ENCODE data around the gene HMGB1. TPM values are rescaled to one million over a fixed set of nuclear protein-coding genes. Genes with fewer than 3 reads are reported as not detected.

HMGB1 gene
- total and polyA plus RNA-seq, 2 donors (not counting 3 experiments of a cell fraction or from before 2014, with no cell fraction given) = 111 to 670 TPM

- ChIA-PET POLR2A (no interaction called here), CTCF (no interaction called here)
- TF ChIP-seq FOS (IDR thresholded peaks at IDR 0.05; ENCODE audit: borderline replicate concordance, insufficient read depth, low read length) (no peak), MYC (IDR thresholded peaks at IDR 0.05; ENCODE audit: low read depth, low read length) (no peak), CTCF (IDR thresholded peaks at IDR 0.05; ENCODE audit: extremely low read depth in 1 of 2, insufficient read depth in 1 of 2, low read depth in 1 of 2, low read length in 2 of 2) (no peak), POLR2A (IDR thresholded peaks at IDR 0.05; ENCODE audit: low read depth, low read length) (no peak)
- Histone ChIP-seq H3K27me3 (ENCODE audit: control insufficient read depth in 2 of 2, insufficient read depth in 2 of 2, low read length in 2 of 2) (no peaks in the 10 kb centered on the region), H3K4me1 (ENCODE audit: control insufficient read depth, extremely low read depth, insufficient read depth, low read length) (no peaks in the 10 kb centered on the region), H3K79me2 (ENCODE audit: control insufficient read depth, insufficient read depth, low read length) (no peaks in the 10 kb centered on the region), H3K9me3 (replicated peaks; ENCODE audit: control insufficient read depth, insufficient read depth, low read length) (no peaks in the 10 kb centered on the region), H2AFZ (ENCODE audit: low read depth, low read length) (no peak overlapping the region), H3K4me3 (replicated peaks in 1 of 3; ENCODE audit: insufficient read depth in 1 of 3, low read depth in 1 of 3, low read length in 3 of 3) (no peak overlapping the region), H3K4me2 (ENCODE audit: insufficient read depth, low read length) (no peak overlapping the region), H3K36me3 (ENCODE audit: control insufficient read depth in 2 of 2, extremely low read depth in 1 of 2, insufficient read depth in 2 of 2, low read length in 2 of 2) (no peaks in the 10 kb centered on the region), H3K9me1 (replicated peaks; ENCODE audit: control insufficient read depth, extremely low read depth, insufficient read depth, low read length) (no peaks in the 10 kb centered on the region), H3K9ac (replicated peaks; ENCODE audit: extremely low read depth, insufficient read depth, low read length) (no peak overlapping the region), H3K27ac (ENCODE audit: insufficient read depth, low read depth, low read length) (no peak overlapping the region), H4K20me1 (replicated peaks; ENCODE audit: control insufficient read depth, extremely low read depth, insufficient read depth, low read length) (no peaks in the 10 kb centered on the region)
- no TSS peak for BruUV-seq (replicated peaks)
- no peak for FAIRE-seq
- intact Hi-C loops (cut with micrococcal nuclease) (no loop called here), dilution Hi-C loops (cut with MboI; ENCODE audit: extremely low pct_ligation_motif_present, low sequenced_read_pairs) (no loop called here)
- DNase-seq (ENCODE audit: low read depth, low spot score) = no peak
Measured at GRCh38 chr13:30496147-30496546, 30.4 kb upstream of the HMGB1 start.

GRCh38 chr13:30495746-30496145 lies 30.0 kb upstream of the HMGB1 start:
- Histone ChIP-seq H3K36me3 (ENCODE audit: control insufficient read depth in 2 of 2, extremely low read depth in 1 of 2, insufficient read depth in 2 of 2, low read length in 2 of 2) (no peaks in the 10 kb centered on the region), H3K9ac (replicated peaks; ENCODE audit: extremely low read depth, insufficient read depth, low read length) (no peak overlapping the region), H3K4me1 (ENCODE audit: control insufficient read depth, extremely low read depth, insufficient read depth, low read length) (no peaks in the 10 kb centered on the region), H4K20me1 (replicated peaks; ENCODE audit: control insufficient read depth, extremely low read depth, insufficient read depth, low read length) (no peaks in the 10 kb centered on the region), H3K9me3 (replicated peaks; ENCODE audit: control insufficient read depth, insufficient read depth, low read length) (no peaks in the 10 kb centered on the region), H3K4me3 (replicated peaks in 1 of 3; ENCODE audit: insufficient read depth in 1 of 3, low read depth in 1 of 3, low read length in 3 of 3) (no peak overlapping the region), H2AFZ (ENCODE audit: low read depth, low read length) (no peak overlapping the region), H3K4me2 (ENCODE audit: insufficient read depth, low read length) (no peak overlapping the region), H3K27ac (ENCODE audit: insufficient read depth, low read depth, low read length) (no peak overlapping the region), H3K9me1 (replicated peaks; ENCODE audit: control insufficient read depth, extremely low read depth, insufficient read depth, low read length) (no peaks in the 10 kb centered on the region), H3K27me3 (ENCODE audit: control insufficient read depth in 2 of 2, insufficient read depth in 2 of 2, low read length in 2 of 2) (no peaks in the 10 kb centered on the region), H3K79me2 (ENCODE audit: control insufficient read depth, insufficient read depth, low read length) (no peaks in the 10 kb centered on the region)
- FAIRE-seq (no peak), DNase-seq (ENCODE audit: low read depth, low spot score) (no peak)
- ChIA-PET CTCF (no interaction called here), POLR2A (no interaction called here)
- no peak for TF ChIP-seq MYC (IDR thresholded peaks at IDR 0.05; ENCODE audit: low read depth, low read length)
- no peak for TF ChIP-seq GATA2 (IDR thresholded peaks at IDR 0.05; ENCODE audit: insufficient read depth, insufficient read length, low read depth, low read length)
- TF ChIP-seq EZH2 (IDR thresholded peaks at IDR 0.05; ENCODE audit: borderline replicate concordance, low read depth, low read length, severe bottlenecking) = no peak
- no peak for TF ChIP-seq MAX (IDR thresholded peaks at IDR 0.05; ENCODE audit: insufficient read depth, insufficient read length)
- no peak for TF ChIP-seq POLR2AphosphoS5 (IDR thresholded peaks at IDR 0.05; ENCODE audit: insufficient read depth, low read depth, low read length)
- no TSS peak for BruUV-seq (replicated peaks)
- dilution Hi-C loops (cut with MboI; ENCODE audit: extremely low pct_ligation_motif_present, low sequenced_read_pairs) = no loop called here
- intact Hi-C loops (cut with micrococcal nuclease) = no loop called here

All from endothelial cell of umbilical vein (primary cell).